SK-N-SH (cell line): ENCODE measurements around the gene MSH5. TPM values are rescaled to one million over a fixed set of nuclear protein-coding genes. Genes with fewer than 3 reads are reported as not detected.

ENCODE experiments used
- CTCF ChIA-PET: fragments of 300-600, 350-600 bp; formaldehyde crosslinking; extraction: SDS; loops from one replicate; lab custom pipeline; 2021; lab: Yijun Ruan, JAX
- POLR2A ChIA-PET: fragments of 350-600 bp; sonication (Branson Sonifier 250); formaldehyde crosslinking; extraction: SDS; loops from one replicate; lab custom pipeline; 2020; ENCODE audit warnings: antibody characterized with exemption, inconsistent platforms; lab: Yijun Ruan, JAX
- DNase-seq: peaks from one replicate; pipeline ENCODE4 v3.0.0; 2012
- H2AFZ ChIP-seq: fragments of 200-600 bp; sonication (generic); 2 replicates; pipeline ENCODE4 v1.8.1; 2016; ENCODE audit warnings: antibody characterized with exemption, mild to moderate bottlenecking, low read depth
- H3F3A ChIP-seq: fragments of 200-600 bp; sonication (generic); replicated peaks from 2 replicates; pipeline ENCODE3; 2016; ENCODE audit warnings: antibody characterized with exemption, mild to moderate bottlenecking; ENCODE audit not compliant: insufficient read depth
- H3K27ac ChIP-seq, 2 experiments: fragments of 200-500 bp in 1 of 2; fragments of 200-600 bp in 1 of 2; sonication (Bioruptor generic) in 1 of 2; sonication (generic), shearing (Covaris generic) in 1 of 2; 2 replicates each; pipeline versions ENCODE4 v1.5.1 to v1.6.1; 2014 to 2016; ENCODE audit warnings: low read depth in 2 of 2, inconsistent platforms in 1 of 2, low read length in 1 of 2, mild to moderate bottlenecking in 1 of 2, mixed read lengths in 1 of 2
- H3K27me3 ChIP-seq: fragments of 200-600 bp; sonication (generic), shearing (Covaris generic); 2 replicates; pipeline ENCODE4 v1.6.1; 2016; ENCODE audit warnings: mixed run types; ENCODE audit not compliant: insufficient read depth
- H3K36me3 ChIP-seq, 2 experiments: fragments of 200-500 bp in 1 of 2; fragments of 200-600 bp in 1 of 2; sonication (Bioruptor generic) in 1 of 2; sonication (generic) in 1 of 2; replicated peaks in 1 of 2; 2 replicates each; pipeline versions ENCODE3 to v1.5.1; 2014 to 2016; ENCODE audit warnings: low read length in 1 of 2, mild to moderate bottlenecking in 1 of 2; ENCODE audit not compliant: insufficient read depth in 2 of 2, control insufficient read depth in 1 of 2
- H3K4me1 ChIP-seq, 2 experiments: fragments of 200-500 bp in 1 of 2; fragments of 200-600 bp in 1 of 2; sonication (Bioruptor generic) in 1 of 2; sonication (generic), shearing (Covaris generic) in 1 of 2; 2 replicates each; pipeline versions ENCODE4 v1.5.1 to v1.6.1; 2014 to 2016; ENCODE audit warnings: low read depth in 1 of 2, low read length in 1 of 2, mixed run types in 1 of 2; ENCODE audit not compliant: insufficient read depth in 2 of 2, control insufficient read depth in 1 of 2
- H3K4me2 ChIP-seq: fragments of 200-600 bp; sonication (generic), shearing (Covaris generic); 2 replicates; pipeline ENCODE4 v1.6.1; 2017; ENCODE audit warnings: mixed run types
- H3K4me3 ChIP-seq, 2 experiments: fragments of 200-500 bp in 1 of 2; fragments of 200-600 bp in 1 of 2; sonication (Bioruptor generic) in 1 of 2; sonication (generic), shearing (Covaris generic) in 1 of 2; 2 replicates each; pipeline versions ENCODE4 v1.5.1 to v1.8.1; 2014 to 2016; ENCODE audit warnings: low read depth in 2 of 2, inconsistent platforms in 1 of 2, low read length in 1 of 2, mild to moderate bottlenecking in 1 of 2, mixed read lengths in 1 of 2, moderate library complexity in 1 of 2
- H3K79me2 ChIP-seq: fragments of 200-600 bp; sonication (generic); 2 replicates; pipeline ENCODE4 v1.8.1; 2017; ENCODE audit warnings: mild to moderate bottlenecking; ENCODE audit not compliant: insufficient read depth
- H3K9ac ChIP-seq: fragments of 200-600 bp; sonication (generic); 2 replicates; pipeline ENCODE4 v1.6.1; 2017; ENCODE audit warnings: mixed run types
- H3K9me2 ChIP-seq: fragments of 200-600 bp; sonication (generic); 2 replicates; pipeline ENCODE4 v1.6.1; 2017; ENCODE audit warnings: mixed run types
- H3K9me3 ChIP-seq: fragments of 200-600 bp; sonication (generic); 2 replicates; pipeline ENCODE4 v1.6.1; 2017; ENCODE audit warnings: mixed run types, mild to moderate bottlenecking, moderate library complexity
- H4K20me1 ChIP-seq: fragments of 200-600 bp; sonication (generic); 2 replicates; pipeline ENCODE4 v1.6.1; 2017; ENCODE audit warnings: mild to moderate bottlenecking, mixed run types; ENCODE audit not compliant: insufficient read depth
- CHD2 ChIP-seq: fragments of 150-350 bp; IDR thresholded peaks from 2 replicates; pipeline ENCODE4 v1.6.1; 2018; ENCODE audit warnings: low read length; ENCODE audit not compliant: partially characterized antibody
- EP300 ChIP-seq, 2 experiments: IDR thresholded peaks; 2 replicates each; pipeline versions ENCODE4 v1.4.0 to v1.6.1; 2012; ENCODE audit warnings: borderline replicate concordance in 1 of 2, low read depth in 1 of 2, low read length in 1 of 2
- FOSL2 ChIP-seq: IDR thresholded peaks from 2 replicates; pipeline ENCODE4 v1.4.0; 2012; ENCODE audit warnings: low read depth, mild to moderate bottlenecking, moderate library complexity, borderline replicate concordance
- FOXJ3 ChIP-seq: sonication (generic); formaldehyde crosslinking; IDR thresholded peaks from 2 replicates; pipeline ENCODE4 v1.5.1; 2020; ENCODE audit warnings: mild to moderate bottlenecking, missing genetic modification reagents
- GATA2 ChIP-seq: sonication (generic); formaldehyde crosslinking; IDR thresholded peaks from 2 replicates; pipeline ENCODE4 v1.5.0; 2020; ENCODE audit warnings: mild to moderate bottlenecking, missing genetic modification reagents
- NRF1 ChIP-seq: IDR thresholded peaks from 2 replicates; pipeline ENCODE4 v1.6.1; 2012; ENCODE audit warnings: low read depth, mild to moderate bottlenecking, low read length
- POLR2AphosphoS5 ChIP-seq: IDR thresholded peaks from 2 replicates; pipeline ENCODE4 v1.6.1; 2012; ENCODE audit warnings: low read depth, low read length
- RCOR1 ChIP-seq: fragments of 150-350 bp; IDR thresholded peaks from 2 replicates; pipeline ENCODE4 v1.6.1; 2017; ENCODE audit warnings: antibody characterized with exemption, low read length
- RFX5 ChIP-seq: IDR thresholded peaks from 2 replicates; pipeline ENCODE4 v1.6.1; 2012; ENCODE audit warnings: mild to moderate bottlenecking, improper control_type of control experiment, low read length
- SMC3 ChIP-seq: IDR thresholded peaks from 2 replicates; pipeline ENCODE4 v1.6.1; 2012; ENCODE audit warnings: low read depth, low read length, improper control_type of control experiment
- TAF1 ChIP-seq: IDR thresholded peaks from 2 replicates; pipeline ENCODE4 v1.6.1; 2012; ENCODE audit warnings: low read depth, mild to moderate bottlenecking, low read length, moderate library complexity, borderline replicate concordance
- TCF12 ChIP-seq: IDR thresholded peaks from 2 replicates; pipeline ENCODE4 v1.4.0; 2012
- YY1 ChIP-seq: IDR thresholded peaks from 2 replicates; pipeline ENCODE4 v1.4.0; 2012; ENCODE audit warnings: low read depth, mild to moderate bottlenecking
- WGBS: methylation state at CpG from one replicate; pipeline ENCODE4 v1.1.6; 2017; ENCODE audit warnings: low lambda C conversion rate; 5-methylcytosine and 5-hydroxymethylcytosine counted together
- polyA plus RNA-seq, 3 experiments: library from polyadenylated mRNA; depleted of rRNA; stranded (reverse); fragments of >200 nt; gene quantifications; 2 replicates each; pipeline ENCODE4 v1.2.3, GENCODE V29; 2012
- TF ChIP-seq, protein P1 (sequence below): IDR thresholded peaks from 2 replicates; pipeline ENCODE4 v1.6.1; 2012; ENCODE audit warnings: mild to moderate bottlenecking, low read depth, low read length, moderate library complexity
- TF ChIP-seq, protein P2 (sequence below): fragments of 150-350 bp; IDR thresholded peaks from 2 replicates; pipeline ENCODE4 v1.6.1; 2017; ENCODE audit warnings: antibody characterized with exemption, low read length, low read depth, borderline replicate concordance
- TF ChIP-seq, protein P3 (sequence below): fragments of 150-350 bp; IDR thresholded peaks from 2 replicates; pipeline ENCODE4 v1.6.1; 2016; ENCODE audit warnings: mild to moderate bottlenecking, low read depth, low read length
- TF ChIP-seq, protein P4 (sequence below): fragments of 200-600 bp; sonication (generic); IDR thresholded peaks from 2 replicates; pipeline ENCODE4 v1.6.1; 2017; ENCODE audit warnings: antibody characterized with exemption, mild to moderate bottlenecking, moderate library complexity
- TF ChIP-seq, protein P5 (sequence below): IDR thresholded peaks from 2 replicates; pipeline ENCODE4 v1.4.0; 2012; ENCODE audit warnings: low read depth, borderline replicate concordance

Gene MSH5
- polyA plus RNA-seq, 1 of the 3 experiments (the other 2 are of a cell fraction) = 16.0 TPM

DNA sequence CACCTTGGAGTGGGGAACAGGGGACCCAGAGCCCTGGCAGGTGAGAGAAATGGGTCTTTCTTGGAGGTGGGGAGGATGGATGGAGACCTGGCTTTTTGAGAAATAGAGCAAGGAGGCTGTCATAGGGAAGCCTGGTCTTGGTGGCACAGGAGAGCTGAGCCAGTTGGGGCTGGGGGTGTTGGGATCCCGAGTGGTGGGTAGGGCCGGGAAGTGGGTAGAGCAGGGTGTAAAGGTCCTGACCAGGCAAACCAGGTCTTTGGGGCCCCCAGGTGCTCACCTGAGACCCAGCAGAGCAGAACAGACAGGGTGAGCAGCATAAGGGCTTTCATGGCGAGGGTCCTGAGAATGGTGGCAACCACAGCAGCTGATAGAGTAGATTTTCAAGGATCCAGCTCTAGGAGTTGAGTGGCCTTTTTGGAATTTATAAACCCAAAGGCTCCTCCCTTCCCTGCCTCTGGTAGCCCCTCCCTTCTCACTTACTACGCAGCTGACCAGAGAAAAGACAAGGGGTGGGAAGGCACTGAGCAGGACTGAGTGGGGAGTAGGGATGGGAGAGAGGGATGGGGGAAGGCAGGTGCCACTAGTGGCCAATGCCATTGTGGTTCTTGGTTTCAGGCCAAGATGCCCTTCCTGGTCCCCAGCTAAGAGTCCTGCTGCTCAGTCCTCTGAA lies 18.3 kb upstream of the MSH5 start, which contains the start of gene LY6G6C:
Gene LY6G6C, minus strand, starts transcription at position 396 of the 670 bp plus-strand sequence. Its CDS starts 67 bp downstream, at position 329.
- CTCF ChIA-PET = interaction anchor here (1.0 kb wide), 1 partner anchor 70 kb away, joined by 5 read pairs; no protein-coding TSS in a partner anchor
- Histone ChIP-seq H3K27ac (no peak within 1 kb of the TSS), H3K4me2 (no peak within 1 kb of the TSS), H3K9me3 (no peaks in the 10 kb centered on the region), H3K27me3 (no peaks in the 10 kb centered on the region), H3K4me1 (no peaks in the 10 kb centered on the region), H3K36me3 (peaks cover 2 to 9% of the 10 kb centered on the region in 2 experiments), H3F3A (no peaks in the 10 kb centered on the region), H3K4me3 (no peak within 1 kb of the TSS), H4K20me1 (no peaks in the 10 kb centered on the region), H3K9ac (no peak within 1 kb of the TSS), H3K79me2 (no peaks in the 10 kb centered on the region), H3K9me2 (no peaks in the 10 kb centered on the region), H2AFZ (no peak within 1 kb of the TSS)
- no peak for DNase-seq
- POLR2A ChIA-PET = no interaction called here
- WGBS = 73% methylated on average over 4 of the region's 4 CpGs
- TF ChIP-seq, protein P1, sequence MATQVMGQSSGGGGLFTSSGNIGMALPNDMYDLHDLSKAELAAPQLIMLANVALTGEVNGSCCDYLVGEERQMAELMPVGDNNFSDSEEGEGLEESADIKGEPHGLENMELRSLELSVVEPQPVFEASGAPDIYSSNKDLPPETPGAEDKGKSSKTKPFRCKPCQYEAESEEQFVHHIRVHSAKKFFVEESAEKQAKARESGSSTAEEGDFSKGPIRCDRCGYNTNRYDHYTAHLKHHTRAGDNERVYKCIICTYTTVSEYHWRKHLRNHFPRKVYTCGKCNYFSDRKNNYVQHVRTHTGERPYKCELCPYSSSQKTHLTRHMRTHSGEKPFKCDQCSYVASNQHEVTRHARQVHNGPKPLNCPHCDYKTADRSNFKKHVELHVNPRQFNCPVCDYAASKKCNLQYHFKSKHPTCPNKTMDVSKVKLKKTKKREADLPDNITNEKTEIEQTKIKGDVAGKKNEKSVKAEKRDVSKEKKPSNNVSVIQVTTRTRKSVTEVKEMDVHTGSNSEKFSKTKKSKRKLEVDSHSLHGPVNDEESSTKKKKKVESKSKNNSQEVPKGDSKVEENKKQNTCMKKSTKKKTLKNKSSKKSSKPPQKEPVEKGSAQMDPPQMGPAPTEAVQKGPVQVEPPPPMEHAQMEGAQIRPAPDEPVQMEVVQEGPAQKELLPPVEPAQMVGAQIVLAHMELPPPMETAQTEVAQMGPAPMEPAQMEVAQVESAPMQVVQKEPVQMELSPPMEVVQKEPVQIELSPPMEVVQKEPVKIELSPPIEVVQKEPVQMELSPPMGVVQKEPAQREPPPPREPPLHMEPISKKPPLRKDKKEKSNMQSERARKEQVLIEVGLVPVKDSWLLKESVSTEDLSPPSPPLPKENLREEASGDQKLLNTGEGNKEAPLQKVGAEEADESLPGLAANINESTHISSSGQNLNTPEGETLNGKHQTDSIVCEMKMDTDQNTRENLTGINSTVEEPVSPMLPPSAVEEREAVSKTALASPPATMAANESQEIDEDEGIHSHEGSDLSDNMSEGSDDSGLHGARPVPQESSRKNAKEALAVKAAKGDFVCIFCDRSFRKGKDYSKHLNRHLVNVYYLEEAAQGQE = no peak
- TF ChIP-seq POLR2AphosphoS5 = no peak
- TF ChIP-seq NRF1 = no peak
- no peak for TF ChIP-seq FOSL2
- no peak for TF ChIP-seq TCF12
- no peak for TF ChIP-seq YY1
- no peak for TF ChIP-seq SMC3
- TF ChIP-seq, protein P2, sequence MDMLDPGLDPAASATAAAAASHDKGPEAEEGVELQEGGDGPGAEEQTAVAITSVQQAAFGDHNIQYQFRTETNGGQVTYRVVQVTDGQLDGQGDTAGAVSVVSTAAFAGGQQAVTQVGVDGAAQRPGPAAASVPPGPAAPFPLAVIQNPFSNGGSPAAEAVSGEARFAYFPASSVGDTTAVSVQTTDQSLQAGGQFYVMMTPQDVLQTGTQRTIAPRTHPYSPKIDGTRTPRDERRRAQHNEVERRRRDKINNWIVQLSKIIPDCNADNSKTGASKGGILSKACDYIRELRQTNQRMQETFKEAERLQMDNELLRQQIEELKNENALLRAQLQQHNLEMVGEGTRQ = no peak
- no peak for TF ChIP-seq CHD2
- TF ChIP-seq, protein P3, sequence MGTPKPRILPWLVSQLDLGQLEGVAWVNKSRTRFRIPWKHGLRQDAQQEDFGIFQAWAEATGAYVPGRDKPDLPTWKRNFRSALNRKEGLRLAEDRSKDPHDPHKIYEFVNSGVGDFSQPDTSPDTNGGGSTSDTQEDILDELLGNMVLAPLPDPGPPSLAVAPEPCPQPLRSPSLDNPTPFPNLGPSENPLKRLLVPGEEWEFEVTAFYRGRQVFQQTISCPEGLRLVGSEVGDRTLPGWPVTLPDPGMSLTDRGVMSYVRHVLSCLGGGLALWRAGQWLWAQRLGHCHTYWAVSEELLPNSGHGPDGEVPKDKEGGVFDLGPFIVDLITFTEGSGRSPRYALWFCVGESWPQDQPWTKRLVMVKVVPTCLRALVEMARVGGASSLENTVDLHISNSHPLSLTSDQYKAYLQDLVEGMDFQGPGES = no peak
- TF ChIP-seq, protein P4, sequence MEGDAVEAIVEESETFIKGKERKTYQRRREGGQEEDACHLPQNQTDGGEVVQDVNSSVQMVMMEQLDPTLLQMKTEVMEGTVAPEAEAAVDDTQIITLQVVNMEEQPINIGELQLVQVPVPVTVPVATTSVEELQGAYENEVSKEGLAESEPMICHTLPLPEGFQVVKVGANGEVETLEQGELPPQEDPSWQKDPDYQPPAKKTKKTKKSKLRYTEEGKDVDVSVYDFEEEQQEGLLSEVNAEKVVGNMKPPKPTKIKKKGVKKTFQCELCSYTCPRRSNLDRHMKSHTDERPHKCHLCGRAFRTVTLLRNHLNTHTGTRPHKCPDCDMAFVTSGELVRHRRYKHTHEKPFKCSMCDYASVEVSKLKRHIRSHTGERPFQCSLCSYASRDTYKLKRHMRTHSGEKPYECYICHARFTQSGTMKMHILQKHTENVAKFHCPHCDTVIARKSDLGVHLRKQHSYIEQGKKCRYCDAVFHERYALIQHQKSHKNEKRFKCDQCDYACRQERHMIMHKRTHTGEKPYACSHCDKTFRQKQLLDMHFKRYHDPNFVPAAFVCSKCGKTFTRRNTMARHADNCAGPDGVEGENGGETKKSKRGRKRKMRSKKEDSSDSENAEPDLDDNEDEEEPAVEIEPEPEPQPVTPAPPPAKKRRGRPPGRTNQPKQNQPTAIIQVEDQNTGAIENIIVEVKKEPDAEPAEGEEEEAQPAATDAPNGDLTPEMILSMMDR = no peak
- no peak for TF ChIP-seq TAF1
- TF ChIP-seq GATA2 (CRISPR knock-in tag) = no peak
- no peak for TF ChIP-seq RFX5
- no peak for TF ChIP-seq RCOR1
- TF ChIP-seq, protein P5, sequence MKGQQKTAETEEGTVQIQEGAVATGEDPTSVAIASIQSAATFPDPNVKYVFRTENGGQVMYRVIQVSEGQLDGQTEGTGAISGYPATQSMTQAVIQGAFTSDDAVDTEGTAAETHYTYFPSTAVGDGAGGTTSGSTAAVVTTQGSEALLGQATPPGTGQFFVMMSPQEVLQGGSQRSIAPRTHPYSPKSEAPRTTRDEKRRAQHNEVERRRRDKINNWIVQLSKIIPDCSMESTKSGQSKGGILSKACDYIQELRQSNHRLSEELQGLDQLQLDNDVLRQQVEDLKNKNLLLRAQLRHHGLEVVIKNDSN = no peak
- TF ChIP-seq EP300 (IDR thresholded peaks at IDR 0.05; ENCODE audit: borderline replicate concordance in 1 of 2, low read depth in 1 of 2, low read length in 1 of 2) = no peak
- TF ChIP-seq FOXJ3 (CRISPR knock-in tag) = no peak
